Skin of body (tissue), 2 donors: ENCODE results near the gene CACNA2D3. TPM values are rescaled to one million over a fixed set of nuclear protein-coding genes. Genes with fewer than 3 reads are reported as not detected.
A peak's percentile ranks its signal among the peaks of the same experiment; 100 is the strongest.

ENCODE experiments used
- DNase-seq: peaks from one replicate; lab custom pipeline; 2025; lab: John Stamatoyannopoulos, UW
- total RNA-seq: library from RNA; depleted of rRNA; stranded (reverse); fragments of >200 nt; gene quantifications from one replicate; pipeline ENCODE4 v1.2.3, GENCODE V29; 2014

The CACNA2D3 gene
- total RNA-seq, 1 donor from 2014 or later: 1.2 TPM

GRCh38 chr3:54784021-54784420, 661.7 kb downstream of the CACNA2D3 start:
- DNase-seq: no peak

- no peak for DNase-seq
Measured at GRCh38 chr3:54785976-54786375, 663.6 kb downstream of the CACNA2D3 start.

- DNase-seq: no peak
Measured at GRCh38 chr3:54790051-54790450, 667.7 kb downstream of the CACNA2D3 start.

GRCh38 chr3:54791501-54792156, 669.3 kb downstream of the CACNA2D3 start:
- DNase-seq: no peak

- no peak for DNase-seq
Measured at GRCh38 chr3:54792584-54792983, 670.2 kb downstream of the CACNA2D3 start.

- DNase-seq: no peak
Measured at GRCh38 chr3:54793171-54793570, 670.8 kb downstream of the CACNA2D3 start.

GRCh38 chr3:54797111-54797510, 674.8 kb downstream of the CACNA2D3 start:
- DNase-seq: no peak

GRCh38 chr3:54800478-54800877, 678.1 kb downstream of the CACNA2D3 start:
- peak; percentile 27 for DNase-seq

- DNase-seq: no peak
Measured at GRCh38 chr3:54801977-54802376, 679.6 kb downstream of the CACNA2D3 start.

GRCh38 chr3:54810401-54810800, 688.0 kb downstream of the CACNA2D3 start:
- peak; percentile 14 for DNase-seq

- no peak for DNase-seq
Measured at GRCh38 chr3:54814224-54814623, 691.9 kb downstream of the CACNA2D3 start.

- peak; percentile 49 for DNase-seq
Measured at GRCh38 chr3:54817628-54818027, 695.3 kb downstream of the CACNA2D3 start.

GRCh38 chr3:54818486-54818885, 696.1 kb downstream of the CACNA2D3 start:
- DNase-seq: no peak

GRCh38 chr3:54818942-54819341, 696.6 kb downstream of the CACNA2D3 start:
- no peak for DNase-seq

- DNase-seq: peak; percentile 79
Measured at GRCh38 chr3:54819946-54820345, 697.6 kb downstream of the CACNA2D3 start.

- no peak for DNase-seq
Measured at GRCh38 chr3:54822206-54822605, 699.9 kb downstream of the CACNA2D3 start.

- DNase-seq: no peak
Measured at GRCh38 chr3:54826251-54826691, 703.9 kb downstream of the CACNA2D3 start.

- no peak for DNase-seq
Measured at GRCh38 chr3:54827056-54827687, 704.8 kb downstream of the CACNA2D3 start.

- DNase-seq: no peak
Measured at GRCh38 chr3:54827776-54828175, 705.4 kb downstream of the CACNA2D3 start.

GRCh38 chr3:54830658-54831057, 708.3 kb downstream of the CACNA2D3 start:
- no peak for DNase-seq

GRCh38 chr3:54831112-54831511, 708.8 kb downstream of the CACNA2D3 start:
- no peak for DNase-seq

- no peak for DNase-seq
Measured at GRCh38 chr3:54832876-54833275, 710.5 kb downstream of the CACNA2D3 start.

GRCh38 chr3:54835701-54836100, 713.3 kb downstream of the CACNA2D3 start:
- DNase-seq: no peak
